C4-2B (cell line): ENCODE data around the gene SMIM38.
"Not testable (repeated sequence)": the region's sequence is repeated elsewhere in the genome, so short reads cannot be mapped to it uniquely, and the experiment has no call there.

ENCODE experiments used
- ZFX ChIP-seq: fragments of 450-650 bp; IDR thresholded peaks from 2 replicates; pipeline ENCODE4 v1.6.1; 2017
- TF ChIP-seq, protein P1 (sequence below): fragments of 450-650 bp; conservative IDR thresholded peaks from 2 replicates; pipeline ENCODE4 v1.5.1; 2017; ENCODE audit warnings: mild to moderate bottlenecking

GRCh38 chr11:69149338-69150045 lies 6.2 kb upstream of the SMIM38 start:
- TF ChIP-seq, protein P1, sequence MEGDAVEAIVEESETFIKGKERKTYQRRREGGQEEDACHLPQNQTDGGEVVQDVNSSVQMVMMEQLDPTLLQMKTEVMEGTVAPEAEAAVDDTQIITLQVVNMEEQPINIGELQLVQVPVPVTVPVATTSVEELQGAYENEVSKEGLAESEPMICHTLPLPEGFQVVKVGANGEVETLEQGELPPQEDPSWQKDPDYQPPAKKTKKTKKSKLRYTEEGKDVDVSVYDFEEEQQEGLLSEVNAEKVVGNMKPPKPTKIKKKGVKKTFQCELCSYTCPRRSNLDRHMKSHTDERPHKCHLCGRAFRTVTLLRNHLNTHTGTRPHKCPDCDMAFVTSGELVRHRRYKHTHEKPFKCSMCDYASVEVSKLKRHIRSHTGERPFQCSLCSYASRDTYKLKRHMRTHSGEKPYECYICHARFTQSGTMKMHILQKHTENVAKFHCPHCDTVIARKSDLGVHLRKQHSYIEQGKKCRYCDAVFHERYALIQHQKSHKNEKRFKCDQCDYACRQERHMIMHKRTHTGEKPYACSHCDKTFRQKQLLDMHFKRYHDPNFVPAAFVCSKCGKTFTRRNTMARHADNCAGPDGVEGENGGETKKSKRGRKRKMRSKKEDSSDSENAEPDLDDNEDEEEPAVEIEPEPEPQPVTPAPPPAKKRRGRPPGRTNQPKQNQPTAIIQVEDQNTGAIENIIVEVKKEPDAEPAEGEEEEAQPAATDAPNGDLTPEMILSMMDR = not testable (repeated sequence)
- TF ChIP-seq ZFX = not testable (repeated sequence)
